Spleen (tissue), 7 donors: ENCODE measurements around the gene EPS8L3.

ENCODE experiments used
- POLR2A ChIP-seq, 3 donors: fragments of 450-650 bp; IDR thresholded peaks; one replicate each; pipeline ENCODE4 v1.5.1; 2017; ENCODE audit warnings: antibody characterized with exemption in 3 of 3, mild to moderate bottlenecking in 1 of 3
- POLR2AphosphoS5 ChIP-seq, 3 donors: sonication (generic); formaldehyde crosslinking; IDR thresholded peaks; one replicate each; pipeline ENCODE4 v1.5.1; 2017; ENCODE audit warnings: antibody characterized with exemption in 3 of 3
- TF ChIP-seq, protein P1 (sequence below), 11 experiments: fragments of 200-600 bp in 7 of 11; fragments of 450-650 bp in 4 of 11; sonication (generic) in 4 of 11; IDR thresholded peaks in 8 of 11; conservative IDR thresholded peaks in 3 of 11; 1 replicate in 7 of 11; 2 replicates in 4 of 11; pipeline versions ENCODE4 v1.4.0 to v1.8.0; 2016 to 2021; ENCODE audit warnings: antibody characterized with exemption in 11 of 11, inconsistent platforms in 4 of 11, mild to moderate bottlenecking in 1 of 11
- donor health status: DM: no; HTN: no; CAD: no; lungs with moderate emphysema.
- donor health status: DM: no; HTN: no; CAD: no.
- donor health status: DM: no; HTN: no; CAD: no.

DNA sequence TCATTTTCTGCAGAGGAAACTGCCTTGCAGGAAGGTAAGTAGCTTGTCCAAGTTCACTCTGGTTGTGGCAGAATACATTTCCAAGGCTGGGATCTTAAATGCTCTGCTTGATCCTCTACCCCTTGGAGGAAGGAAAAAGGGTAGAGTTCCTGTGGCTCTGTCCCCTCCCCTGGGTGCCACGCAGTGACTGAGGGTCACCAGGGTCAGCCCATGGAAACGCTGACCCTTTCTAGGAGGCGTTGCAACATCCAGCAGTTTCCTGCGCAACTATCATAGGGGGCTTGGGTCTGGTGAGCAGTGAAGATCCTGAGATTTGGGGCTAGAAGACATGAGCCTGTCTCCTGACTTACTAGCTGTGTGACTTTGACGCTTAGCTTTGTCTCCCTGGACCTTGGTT is 29.4 kb upstream of the EPS8L3 start:
- TF ChIP-seq, protein P1, sequence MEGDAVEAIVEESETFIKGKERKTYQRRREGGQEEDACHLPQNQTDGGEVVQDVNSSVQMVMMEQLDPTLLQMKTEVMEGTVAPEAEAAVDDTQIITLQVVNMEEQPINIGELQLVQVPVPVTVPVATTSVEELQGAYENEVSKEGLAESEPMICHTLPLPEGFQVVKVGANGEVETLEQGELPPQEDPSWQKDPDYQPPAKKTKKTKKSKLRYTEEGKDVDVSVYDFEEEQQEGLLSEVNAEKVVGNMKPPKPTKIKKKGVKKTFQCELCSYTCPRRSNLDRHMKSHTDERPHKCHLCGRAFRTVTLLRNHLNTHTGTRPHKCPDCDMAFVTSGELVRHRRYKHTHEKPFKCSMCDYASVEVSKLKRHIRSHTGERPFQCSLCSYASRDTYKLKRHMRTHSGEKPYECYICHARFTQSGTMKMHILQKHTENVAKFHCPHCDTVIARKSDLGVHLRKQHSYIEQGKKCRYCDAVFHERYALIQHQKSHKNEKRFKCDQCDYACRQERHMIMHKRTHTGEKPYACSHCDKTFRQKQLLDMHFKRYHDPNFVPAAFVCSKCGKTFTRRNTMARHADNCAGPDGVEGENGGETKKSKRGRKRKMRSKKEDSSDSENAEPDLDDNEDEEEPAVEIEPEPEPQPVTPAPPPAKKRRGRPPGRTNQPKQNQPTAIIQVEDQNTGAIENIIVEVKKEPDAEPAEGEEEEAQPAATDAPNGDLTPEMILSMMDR (IDR thresholded peaks at IDR 0.05 in 8 of 11, conservative IDR thresholded peaks at IDR 0.05 in 3 of 11): no peak
- no peak for TF ChIP-seq POLR2AphosphoS5 (IDR thresholded peaks at IDR 0.05)
- TF ChIP-seq POLR2A (IDR thresholded peaks at IDR 0.05): no peak
